Neural cell (in vitro differentiated cells): Measurements from ENCODE around the gene MTRR. TPM values are rescaled to one million over a fixed set of nuclear protein-coding genes. Genes with fewer than 3 reads are reported as not detected.

Experiments
- H2AFZ ChIP-seq: fragments of 200-600, 300-800 bp; sonication (generic), shearing (Covaris generic); 2 replicates; pipeline ENCODE4 v1.6.0; 2014; ENCODE audit warnings: low read depth, mild to moderate bottlenecking, antibody characterized with exemption, low read length, moderate library complexity
- H3F3A ChIP-seq: fragments of 200-600 bp; shearing (Covaris generic); 2 replicates; pipeline ENCODE4 v1.6.1; 2016; ENCODE audit warnings: mild to moderate bottlenecking, moderate library complexity, mixed read lengths, antibody characterized with exemption, low read length; ENCODE audit not compliant: insufficient read depth, poor library complexity, severe bottlenecking
- H3K27ac ChIP-seq: fragments of 200-600, 300-800 bp; sonication (generic), shearing (Covaris generic); 2 replicates; pipeline ENCODE4 v1.5.1; 2014; ENCODE audit warnings: mild to moderate bottlenecking, low read length, moderate library complexity
- H3K27me3 ChIP-seq: fragments of 300-800, 200-600 bp; sonication (generic), shearing (Covaris generic); 2 replicates; pipeline ENCODE4 v1.6.0; 2014; ENCODE audit warnings: mild to moderate bottlenecking, low read depth, low read length, moderate library complexity; ENCODE audit not compliant: insufficient read depth
- H3K36me3 ChIP-seq: fragments of 300-800, 200-600 bp; sonication (generic), shearing (Covaris generic); 2 replicates; pipeline ENCODE4 v1.5.1; 2014; ENCODE audit warnings: mild to moderate bottlenecking, antibody characterized with exemption, low read length, moderate library complexity; ENCODE audit not compliant: insufficient read depth
- H3K4me2 ChIP-seq: fragments of 300-800, 200-600 bp; sonication (generic), shearing (Covaris generic); 2 replicates; pipeline ENCODE4 v1.6.0; 2014; ENCODE audit warnings: mild to moderate bottlenecking, low read length
- H3K4me3 ChIP-seq: fragments of 300-800, 200-600 bp; sonication (generic), shearing (Covaris generic); 2 replicates; pipeline ENCODE4 v1.5.1; 2014; ENCODE audit warnings: mild to moderate bottlenecking, low read length, moderate library complexity
- H3K79me2 ChIP-seq: fragments of 200-600 bp; shearing (Covaris generic); replicated peaks from 2 replicates; pipeline ENCODE4 v1.6.0; 2014; ENCODE audit warnings: mild to moderate bottlenecking, low read length, moderate library complexity; ENCODE audit not compliant: insufficient read depth
- H3K9ac ChIP-seq: fragments of 300-800, 200-600 bp; sonication (generic), shearing (Covaris generic); 2 replicates; pipeline ENCODE4 v1.6.1; 2016; ENCODE audit warnings: mild to moderate bottlenecking, low read length, mixed read lengths
- H3K9me2 ChIP-seq: fragments of 200-600 bp; shearing (Covaris generic); 2 replicates; pipeline ENCODE4 v1.6.1; 2016; ENCODE audit warnings: mild to moderate bottlenecking, low read length, mixed read lengths; ENCODE audit not compliant: insufficient read depth
- H3K9me3 ChIP-seq: fragments of 200-600, 300-800 bp; sonication (generic), shearing (Covaris generic); 2 replicates; pipeline ENCODE4 v1.6.1; 2016; ENCODE audit warnings: mild to moderate bottlenecking, mixed run types, low read length, moderate library complexity, mixed read lengths
- H4K20me1 ChIP-seq: fragments of 200-600 bp; shearing (Covaris generic); 2 replicates; pipeline ENCODE4 v1.6.1; 2016; ENCODE audit warnings: mild to moderate bottlenecking, mixed run types; ENCODE audit not compliant: insufficient read depth
- CTCF ChIP-seq: fragments of 450-650 bp; IDR thresholded peaks from 2 replicates; pipeline ENCODE4 v1.5.1; 2014; ENCODE audit warnings: antibody characterized with exemption, mild to moderate bottlenecking, moderate library complexity; ENCODE audit not compliant: poor library complexity, severe bottlenecking
- EP300 ChIP-seq: fragments of 450-650 bp; conservative IDR thresholded peaks from 2 replicates; pipeline ENCODE4 v1.6.1; 2014; ENCODE audit warnings: antibody characterized with exemption, mild to moderate bottlenecking, moderate library complexity; ENCODE audit not compliant: poor library complexity, severe bottlenecking
- MXI1 ChIP-seq: fragments of 450-650 bp; conservative IDR thresholded peaks from 2 replicates; pipeline ENCODE4 v1.6.1; 2014; ENCODE audit warnings: antibody characterized with exemption, mild to moderate bottlenecking; ENCODE audit not compliant: poor library complexity, severe bottlenecking
- polyA plus RNA-seq: library from polyadenylated mRNA; depleted of rRNA; stranded (reverse); fragments of >200 nt; gene quantifications from 2 replicates; pipeline ENCODE4 v1.2.3, GENCODE V29; 2014

Gene MTRR
- polyA plus RNA-seq, 1 donor from 2014 or later, result 34.1 TPM

DNA sequence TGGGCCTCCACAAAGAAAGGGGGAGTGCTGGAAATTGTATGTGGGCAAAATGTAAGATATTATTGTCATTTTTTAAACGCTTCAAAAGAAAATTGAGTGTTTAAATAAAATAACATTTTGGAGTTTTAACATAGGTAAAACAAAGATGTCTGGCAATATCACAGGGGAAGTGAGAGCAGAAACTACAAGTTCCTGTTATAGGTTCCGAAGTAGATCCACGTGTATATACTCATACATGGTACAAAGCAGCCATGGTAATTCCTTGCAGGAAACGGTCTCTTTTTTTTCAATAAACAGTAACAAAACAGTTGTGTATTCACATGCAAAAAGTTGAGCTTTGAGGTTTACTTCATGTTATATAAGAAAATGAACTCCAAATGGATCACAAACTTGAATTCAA is 78.4 kb downstream of the MTRR start:
- Histone ChIP-seq H3K27me3 (no peaks in the 10 kb centered on the region), H3K79me2 (no peaks in the 10 kb centered on the region), H2AFZ (no peak overlapping the region), H4K20me1 (no peaks in the 10 kb centered on the region), H3K9ac (no peak overlapping the region), H3K4me3 (no peak overlapping the region), H3K9me3 (no peaks in the 10 kb centered on the region), H3K27ac (no peak overlapping the region), H3F3A (no peaks in the 10 kb centered on the region), H3K9me2 (no peaks in the 10 kb centered on the region), H3K4me2 (no peak overlapping the region), H3K36me3 (no peaks in the 10 kb centered on the region)
- TF ChIP-seq MXI1 (no peak), CTCF (no peak), EP300 (no peak)

Other genes with a start within 250 kb of the MTRR start
- 0.45 and 2.1 TPM in 2 replicates for gene CFAP90, start 18.0 kb upstream of the MTRR start, polyA plus RNA-seq
- 21.6 and 27.8 TPM in 2 replicates for gene FASTKD3, start 117 bp upstream of the MTRR start, polyA plus RNA-seq